ENCODE results near the gene CRYGB.
"Not testable (repeated sequence)": the region's sequence is repeated elsewhere in the genome, so short reads cannot be mapped to it uniquely, and the experiment has no call there.

CRYGB gene

GRCh38 chr2:208112273-208112745, 33.6 kb downstream of the CRYGB start:
- DNase-seq: not testable (repeated sequence)

- no peak for DNase-seq
Measured at GRCh38 chr2:208103616-208104015, 42.3 kb downstream of the CRYGB start.

- DNase-seq: peak; percentile 71
Measured at GRCh38 chr2:208101716-208102631, 44.0 kb downstream of the CRYGB start.

GRCh38 chr2:208099682-208100470, 46.1 kb downstream of the CRYGB start:
- DNase-seq: no peak

GRCh38 chr2:208098701-208099100, 47.3 kb downstream of the CRYGB start:
- not testable (repeated sequence) for DNase-seq

GRCh38 chr2:208098267-208098666, 47.7 kb downstream of the CRYGB start:
- no peak for DNase-seq

- no peak for DNase-seq
Measured at GRCh38 chr2:208097801-208098200, 48.2 kb downstream of the CRYGB start.

GRCh38 chr2:208097313-208097712, 48.6 kb downstream of the CRYGB start:
- DNase-seq: no peak

- DNase-seq: no peak
Measured at GRCh38 chr2:208096080-208096479, 49.9 kb downstream of the CRYGB start.

- no peak for DNase-seq
Measured at GRCh38 chr2:208093128-208093527, 52.8 kb downstream of the CRYGB start.

Data from DMS53 (cell line).